Activated gamma-delta T cell treated with Interleukin-2 at 50 U/mL for 16 hours (primary cell): ENCODE results near the gene SYNPO2.
"Not testable (repeated sequence)": the region's sequence is repeated elsewhere in the genome, so short reads cannot be mapped to it uniquely, and the experiment has no call there.

Experiments
- DNase-seq: peaks from one replicate; pipeline ENCODE4 v3.0.0-alpha.2; 2020

The SYNPO2 gene

GRCh38 chr4:118888666-118889311 lies at the start of gene SYNPO2:
TSS of gene SYNPO2 (plus strand) at chr4:118888854. CDS start at chr4:118889037, 183 bp downstream.
- DNase-seq = no peak

- DNase-seq = no peak
Measured at GRCh38 chr4:118839221-118839927, 49.3 kb upstream of the SYNPO2 start.

GRCh38 chr4:118842055-118842454 lies 46.6 kb upstream of the SYNPO2 start:
- no peak for DNase-seq

- DNase-seq = no peak
Measured at GRCh38 chr4:118843237-118843636, 45.4 kb upstream of the SYNPO2 start.

GRCh38 chr4:118845552-118846050 lies 43.1 kb upstream of the SYNPO2 start:
- DNase-seq = no peak

- DNase-seq = no peak
Measured at GRCh38 chr4:118846979-118847378, 41.7 kb upstream of the SYNPO2 start.

- DNase-seq = no peak
Measured at GRCh38 chr4:118848242-118848641, 40.4 kb upstream of the SYNPO2 start.

- no peak for DNase-seq
Measured at GRCh38 chr4:118848901-118849300, 39.8 kb upstream of the SYNPO2 start.

- DNase-seq = no peak
Measured at GRCh38 chr4:118849867-118850487, 38.7 kb upstream of the SYNPO2 start.

GRCh38 chr4:118850488-118851173 lies 38.0 kb upstream of the SYNPO2 start:
- DNase-seq = peak; percentile 39

- no peak for DNase-seq
Measured at GRCh38 chr4:118857760-118858159, 30.9 kb upstream of the SYNPO2 start.

- DNase-seq = no peak
Measured at GRCh38 chr4:118858779-118859178, 29.9 kb upstream of the SYNPO2 start.

- no peak for DNase-seq
Measured at GRCh38 chr4:118865091-118865708, 23.5 kb upstream of the SYNPO2 start.

- no peak for DNase-seq
Measured at GRCh38 chr4:118866442-118866841, 22.2 kb upstream of the SYNPO2 start.

GRCh38 chr4:118867311-118868067 lies 21.2 kb upstream of the SYNPO2 start:
- DNase-seq = no peak

GRCh38 chr4:118869808-118870342 lies 18.8 kb upstream of the SYNPO2 start:
- no peak for DNase-seq

GRCh38 chr4:118872181-118872580 lies 16.5 kb upstream of the SYNPO2 start:
- no peak for DNase-seq

- no peak for DNase-seq
Measured at GRCh38 chr4:118877797-118878196, 10.9 kb upstream of the SYNPO2 start.

GRCh38 chr4:118878507-118878906 lies 10.1 kb upstream of the SYNPO2 start:
- DNase-seq = not testable (repeated sequence)

- no peak for DNase-seq
Measured at GRCh38 chr4:118879409-118879808, 9.2 kb upstream of the SYNPO2 start.

GRCh38 chr4:118881512-118882146 lies 7.0 kb upstream of the SYNPO2 start:
- no peak for DNase-seq
